ENCODE data around the gene PCDHGA3. TPM values are rescaled to one million over a fixed set of nuclear protein-coding genes. Genes with fewer than 3 reads are reported as not detected.
A peak's percentile ranks its signal among the peaks of the same experiment; 100 is the strongest.

The PCDHGA3 gene
- total and polyA plus RNA-seq, 2 of the 13 experiments (the other 11 are each of a cell fraction or from before 2014, with no cell fraction given) = 0.05 TPM; not detected in 1

- TF ChIP-seq TFE3 (CRISPR knock-in tag; IDR thresholded peaks at IDR 0.05) (no peak), ZNF598 (CRISPR knock-in tag; IDR thresholded peaks at IDR 0.05; ENCODE audit: borderline replicate concordance) (peak; percentile 87; the same call in 1 of the 2 replicates), ZNF629 (CRISPR knock-in tag; conservative IDR thresholded peaks at IDR 0.05) (no peak), ZNF441 (CRISPR knock-in tag; IDR thresholded peaks at IDR 0.05; ENCODE audit: borderline replicate concordance) (peak; percentile 43; the same call in 1 of the 2 replicates), ZNF296 (CRISPR knock-in tag; conservative IDR thresholded peaks at IDR 0.05) (no peak), ZNF124 (CRISPR knock-in tag; IDR thresholded peaks at IDR 0.05) (peak; percentile 44; the same call in 1 of the 2 replicates), MTA1 (CRISPR knock-in tag; IDR thresholded peaks at IDR 0.05; ENCODE audit: borderline replicate concordance) (peak; percentile 36; the same call in 1 of the 2 replicates), HOXA9 (CRISPR knock-in tag; IDR thresholded peaks at IDR 0.05; ENCODE audit: borderline replicate concordance) (no peak; the same call in 1 of the 2 replicates), MAF1 (CRISPR knock-in tag; IDR thresholded peaks at IDR 0.05; ENCODE audit: borderline replicate concordance) (no peak), RARA (CRISPR knock-in tag; IDR thresholded peaks at IDR 0.05) (peak; percentile 23), ZHX2 (IDR thresholded peaks at IDR 0.05; ENCODE audit: low read depth) (no peak; the same call in 1 of the 2 replicates), ZHX2 (CRISPR knock-in tag; IDR thresholded peaks at IDR 0.05; ENCODE audit: borderline replicate concordance) (peak; percentile 51; the same call in 1 of the 2 replicates), CREBL2 (CRISPR knock-in tag; IDR thresholded peaks at IDR 0.05; ENCODE audit: borderline replicate concordance) (no peak), ZFP1 (CRISPR knock-in tag; IDR thresholded peaks at IDR 0.05) (no peak), KDM1A (CRISPR knock-in tag; IDR thresholded peaks at IDR 0.05) (no peak)
- TF ChIP-seq, protein P1, sequence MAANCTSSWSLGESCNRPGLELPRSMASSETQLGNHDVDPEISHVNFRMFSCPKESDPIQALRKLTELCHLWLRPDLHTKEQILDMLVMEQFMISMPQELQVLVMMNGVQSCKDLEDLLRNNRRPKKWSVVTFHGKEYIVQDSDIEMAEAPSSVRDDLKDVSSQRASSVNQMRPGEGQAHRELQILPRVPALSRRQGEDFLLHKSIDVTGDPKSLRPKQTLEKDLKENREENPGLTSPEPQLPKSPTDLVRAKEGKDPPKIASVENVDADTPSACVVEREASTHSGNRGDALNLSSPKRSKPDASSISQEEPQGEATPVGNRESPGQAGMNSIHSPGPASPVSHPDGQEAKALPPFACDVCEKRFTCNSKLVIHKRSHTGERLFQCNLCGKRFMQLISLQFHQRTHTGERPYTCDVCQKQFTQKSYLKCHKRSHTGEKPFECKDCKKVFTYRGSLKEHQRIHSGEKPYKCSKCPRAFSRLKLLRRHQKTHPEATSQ (CRISPR knock-in tag; IDR thresholded peaks at IDR 0.05; ENCODE audit: borderline replicate concordance) = peak; percentile 14; the same call in 1 of the 2 replicates
- TF ChIP-seq, protein P2, sequence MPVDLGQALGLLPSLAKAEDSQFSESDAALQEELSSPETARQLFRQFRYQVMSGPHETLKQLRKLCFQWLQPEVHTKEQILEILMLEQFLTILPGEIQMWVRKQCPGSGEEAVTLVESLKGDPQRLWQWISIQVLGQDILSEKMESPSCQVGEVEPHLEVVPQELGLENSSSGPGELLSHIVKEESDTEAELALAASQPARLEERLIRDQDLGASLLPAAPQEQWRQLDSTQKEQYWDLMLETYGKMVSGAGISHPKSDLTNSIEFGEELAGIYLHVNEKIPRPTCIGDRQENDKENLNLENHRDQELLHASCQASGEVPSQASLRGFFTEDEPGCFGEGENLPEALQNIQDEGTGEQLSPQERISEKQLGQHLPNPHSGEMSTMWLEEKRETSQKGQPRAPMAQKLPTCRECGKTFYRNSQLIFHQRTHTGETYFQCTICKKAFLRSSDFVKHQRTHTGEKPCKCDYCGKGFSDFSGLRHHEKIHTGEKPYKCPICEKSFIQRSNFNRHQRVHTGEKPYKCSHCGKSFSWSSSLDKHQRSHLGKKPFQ (CRISPR knock-in tag; IDR thresholded peaks at IDR 0.05; ENCODE audit: insufficient replicate concordance) = peak; percentile 87
Measured at GRCh38 chr5:141320225-141321169, 23.1 kb upstream of the PCDHGA3 start, which contains the start of gene TAF7 (continued).

Measured in HepG2 (cell line).